ENCODE results near the gene HK1.

The HK1 gene

DNA sequence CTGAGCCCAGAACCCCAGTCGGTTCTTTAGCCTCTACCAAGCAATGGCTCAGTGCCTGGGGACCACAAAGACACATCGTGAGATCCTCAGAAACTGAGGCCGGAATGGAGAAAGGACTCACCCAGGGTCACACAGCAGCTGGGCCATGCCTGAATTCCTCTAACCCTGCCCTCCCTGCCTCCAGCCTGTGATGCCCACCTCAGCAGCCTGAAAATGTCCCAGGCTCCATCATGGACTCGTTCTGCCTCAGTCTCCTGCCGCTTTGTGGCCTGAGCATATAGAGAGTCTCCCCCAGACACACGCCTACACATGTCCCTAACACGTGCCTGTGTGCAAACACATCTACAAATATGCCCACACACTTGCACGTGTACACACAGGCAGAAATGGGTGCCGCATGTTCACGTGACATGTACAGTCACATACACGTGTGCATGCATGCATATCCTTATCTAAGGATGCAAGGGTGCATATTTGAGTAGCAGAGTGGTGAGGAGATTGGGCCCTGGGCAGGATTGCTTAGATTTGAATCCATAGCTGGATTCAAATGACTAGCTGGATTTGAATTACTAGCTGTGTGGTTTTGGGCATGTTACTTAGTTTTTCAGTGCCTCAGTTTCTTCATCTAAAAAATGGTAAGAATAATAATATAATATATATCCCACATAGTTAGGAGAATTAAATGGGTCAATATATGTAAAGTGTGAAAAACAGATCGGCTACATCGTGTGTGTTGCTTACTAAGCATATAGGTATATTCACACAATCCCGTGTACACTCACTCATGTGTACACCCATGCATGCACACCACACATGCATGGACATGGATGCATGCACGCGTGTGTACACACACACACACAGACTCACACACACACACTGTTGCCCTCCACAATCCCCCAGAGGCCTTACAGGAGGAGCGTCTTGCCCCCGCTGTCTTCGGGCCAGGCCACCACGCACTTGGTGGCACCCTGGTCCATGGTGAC lies 136.0 kb downstream of the HK1 start:
- no peaks in the 10 kb centered on the region for H3K4me1 ChIP-seq (ENCODE audit: insufficient read depth, low read length)
- H3K36me3 ChIP-seq (ENCODE audit: insufficient read depth, low read length) = no peaks in the 10 kb centered on the region
- WGBS = 93% methylated on average over 18 of the region's 20 CpGs
- no peaks in the 10 kb centered on the region for H3K9me3 ChIP-seq (ENCODE audit: insufficient read depth, low read depth, low read length)
- no peak overlapping the region for H3K4me3 ChIP-seq (ENCODE audit: low read length)
- no peak overlapping the region for H3K27ac ChIP-seq (ENCODE audit: low read depth, low read length)
- no peak overlapping the region for H3K9ac ChIP-seq (ENCODE audit: low read depth, low read length)
- 0 out of 2 replicates have a peak, but pooled peaks cover 2% of the 10 kb centered on the region for H3K27me3 ChIP-seq (ENCODE audit: insufficient read depth, low read length)

DNA sequence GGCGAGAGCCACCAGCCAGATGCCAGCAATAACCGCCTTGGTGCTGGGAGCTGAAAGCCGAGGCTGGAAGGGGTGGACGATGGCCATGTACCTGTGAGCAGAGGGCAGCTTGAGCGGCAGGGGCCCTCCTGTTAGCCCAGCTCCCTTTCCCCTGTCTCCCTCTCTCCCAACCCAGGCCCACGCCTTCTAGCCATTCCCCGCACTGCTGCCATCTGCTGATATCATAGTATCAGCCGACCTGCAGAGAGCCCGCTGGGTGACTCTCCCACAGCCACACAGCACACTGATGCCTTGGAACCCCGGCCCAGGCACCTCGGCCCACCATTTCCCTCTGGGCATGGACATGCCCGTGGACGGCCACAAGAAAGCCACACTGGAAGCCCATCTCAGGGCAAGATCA lies 136.8 kb downstream of the HK1 start:
- H3K27me3 ChIP-seq (ENCODE audit: insufficient read depth, low read length) = no peaks in the 10 kb centered on the region
- no peaks in the 10 kb centered on the region for H3K36me3 ChIP-seq (ENCODE audit: insufficient read depth, low read length)
- H3K4me1 ChIP-seq (ENCODE audit: insufficient read depth, low read length) = no peaks in the 10 kb centered on the region
- no peak overlapping the region for H3K4me3 ChIP-seq (ENCODE audit: low read length)
- no peak overlapping the region for H3K9ac ChIP-seq (ENCODE audit: low read depth, low read length)
- H3K27ac ChIP-seq (ENCODE audit: low read depth, low read length) = no peak overlapping the region
- H3K9me3 ChIP-seq (ENCODE audit: insufficient read depth, low read depth, low read length) = no peaks in the 10 kb centered on the region
- 89% methylated on average over 13 of the region's 13 CpGs for WGBS

DNA sequence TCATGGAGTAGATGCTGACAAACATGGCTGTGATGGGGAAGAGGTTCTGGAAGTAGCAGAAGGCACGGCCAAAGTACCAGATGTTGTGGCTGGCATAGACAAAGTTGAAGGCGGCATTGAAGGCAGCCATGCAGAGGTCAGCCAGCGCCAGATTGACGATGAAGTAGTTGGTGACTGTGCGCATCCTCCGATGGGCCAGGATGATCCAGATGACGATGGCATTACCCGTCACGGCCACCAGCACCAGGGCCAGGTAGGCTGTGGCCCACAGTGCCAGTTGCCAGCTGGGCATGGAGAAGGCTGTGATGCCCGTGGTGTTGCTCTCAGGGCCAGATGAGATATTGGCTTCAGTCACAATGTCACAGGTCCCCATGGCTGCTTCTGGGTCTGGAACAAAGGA lies 137.7 kb downstream of the HK1 start:
- Histone ChIP-seq H3K27ac (ENCODE audit: low read depth, low read length) (no peak overlapping the region), H3K4me1 (ENCODE audit: insufficient read depth, low read length) (no peaks in the 10 kb centered on the region), H3K9ac (ENCODE audit: low read depth, low read length) (no peak overlapping the region), H3K27me3 (ENCODE audit: insufficient read depth, low read length) (no peaks in the 10 kb centered on the region), H3K4me3 (ENCODE audit: low read length) (no peak overlapping the region), H3K36me3 (ENCODE audit: insufficient read depth, low read length) (no peaks in the 10 kb centered on the region), H3K9me3 (ENCODE audit: insufficient read depth, low read depth, low read length) (no peaks in the 10 kb centered on the region)
- WGBS = 94% methylated on average over 10 of the region's 10 CpGs

DNA sequence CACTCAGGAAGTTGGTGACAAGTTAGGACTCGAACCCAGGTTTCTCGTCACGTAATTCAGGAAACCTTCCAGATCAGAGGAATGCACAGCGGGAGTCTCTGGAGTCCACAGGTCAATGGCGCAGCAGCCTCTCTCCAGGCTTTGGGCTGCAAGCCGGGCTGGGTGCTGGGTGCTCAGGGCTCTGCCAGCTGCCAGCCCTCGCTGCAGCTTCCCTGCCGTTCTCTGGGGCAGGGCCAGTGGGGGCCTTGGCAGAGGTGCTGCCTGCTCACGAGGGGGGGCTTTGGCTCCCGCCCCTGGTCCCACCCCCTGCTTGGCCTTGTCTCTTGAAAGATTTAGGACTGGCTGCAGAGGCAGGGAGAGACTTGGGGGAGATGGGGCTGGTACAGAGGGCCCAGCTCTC lies 138.4 kb downstream of the HK1 start, which contains the start of gene TACR2:
Gene TACR2 (minus strand): TSS at position 224 of the 400 bp plus-strand sequence. CDS start 595 bp downstream, outside the sequence.
- H3K27me3 ChIP-seq (ENCODE audit: insufficient read depth, low read length) = no peaks in the 10 kb centered on the region

DNA sequence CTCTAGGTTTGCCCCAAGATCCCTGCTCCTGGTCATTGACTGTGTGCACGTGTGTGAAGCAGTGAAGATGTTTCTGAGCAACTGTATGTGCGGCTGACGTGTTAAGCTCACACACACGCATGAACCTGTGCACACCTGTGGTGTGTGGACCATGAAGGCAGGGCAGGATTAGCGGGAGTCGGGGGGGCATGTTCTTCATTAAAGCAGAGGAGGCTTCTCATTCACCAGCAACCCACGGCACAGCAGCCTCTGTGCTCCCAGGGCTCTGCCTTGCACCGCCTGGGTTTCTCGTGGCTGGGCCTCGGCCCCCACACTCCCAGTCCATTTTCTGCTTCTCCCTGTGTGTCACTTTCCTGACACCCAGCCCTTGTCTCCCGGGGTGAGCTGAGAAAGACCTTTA lies 139.2 kb downstream of the HK1 start:
- 89% methylated on average over 11 of the region's 11 CpGs for WGBS
- Histone ChIP-seq H3K27ac (ENCODE audit: low read depth, low read length) (no peak overlapping the region), H3K9ac (ENCODE audit: low read depth, low read length) (no peak overlapping the region), H3K9me3 (ENCODE audit: insufficient read depth, low read depth, low read length) (no peaks in the 10 kb centered on the region), H3K36me3 (ENCODE audit: insufficient read depth, low read length) (no peaks in the 10 kb centered on the region), H3K27me3 (ENCODE audit: insufficient read depth, low read length) (no peaks in the 10 kb centered on the region), H3K4me3 (ENCODE audit: low read length) (no peak overlapping the region), H3K4me1 (ENCODE audit: insufficient read depth, low read length) (no peaks in the 10 kb centered on the region)

More for the DNA sequence above, 138.4 kb downstream of the HK1 start, which contains the start of gene TACR2:
- 87% methylated on average over 10 of the region's 10 CpGs for WGBS
- no peaks in the 10 kb centered on the region for H3K4me1 ChIP-seq (ENCODE audit: insufficient read depth, low read length)
- no peaks in the 10 kb centered on the region for H3K9me3 ChIP-seq (ENCODE audit: insufficient read depth, low read depth, low read length)
- no peak within 1 kb of the TSS for H3K9ac ChIP-seq (ENCODE audit: low read depth, low read length)
- H3K4me3 ChIP-seq (ENCODE audit: low read length) = no peak within 1 kb of the TSS
- no peak within 1 kb of the TSS for H3K27ac ChIP-seq (ENCODE audit: low read depth, low read length)
- no peaks in the 10 kb centered on the region for H3K36me3 ChIP-seq (ENCODE audit: insufficient read depth, low read length)

GRCh38 chr10:69418052-69418752 lies 139.9 kb downstream of the HK1 start:
- no peaks in the 10 kb centered on the region for H3K36me3 ChIP-seq (ENCODE audit: insufficient read depth, low read length)
- no peak overlapping the region for H3K27ac ChIP-seq (ENCODE audit: low read depth, low read length)
- no peaks in the 10 kb centered on the region for H3K9me3 ChIP-seq (ENCODE audit: insufficient read depth, low read depth, low read length)
- no peaks in the 10 kb centered on the region for H3K4me1 ChIP-seq (ENCODE audit: insufficient read depth, low read length)
- no peaks in the 10 kb centered on the region for H3K27me3 ChIP-seq (ENCODE audit: insufficient read depth, low read length)
- WGBS = 85% methylated on average over 7 of the region's 8 CpGs
- no peak overlapping the region for H3K4me3 ChIP-seq (ENCODE audit: low read length)
- H3K9ac ChIP-seq (ENCODE audit: low read depth, low read length) = no peak overlapping the region

- Histone ChIP-seq H3K27me3 (ENCODE audit: insufficient read depth, low read length) (no peaks in the 10 kb centered on the region), H3K36me3 (ENCODE audit: insufficient read depth, low read length) (no peaks in the 10 kb centered on the region), H3K27ac (ENCODE audit: low read depth, low read length) (no peak overlapping the region), H3K4me3 (ENCODE audit: low read length) (no peak overlapping the region), H3K9me3 (ENCODE audit: insufficient read depth, low read depth, low read length) (no peaks in the 10 kb centered on the region), H3K9ac (ENCODE audit: low read depth, low read length) (no peak overlapping the region), H3K4me1 (ENCODE audit: insufficient read depth, low read length) (no peaks in the 10 kb centered on the region)
- 92% methylated on average over 18 of the region's 18 CpGs for WGBS
Observed at GRCh38 chr10:69419096-69419743, 140.9 kb downstream of the HK1 start.

DNA sequence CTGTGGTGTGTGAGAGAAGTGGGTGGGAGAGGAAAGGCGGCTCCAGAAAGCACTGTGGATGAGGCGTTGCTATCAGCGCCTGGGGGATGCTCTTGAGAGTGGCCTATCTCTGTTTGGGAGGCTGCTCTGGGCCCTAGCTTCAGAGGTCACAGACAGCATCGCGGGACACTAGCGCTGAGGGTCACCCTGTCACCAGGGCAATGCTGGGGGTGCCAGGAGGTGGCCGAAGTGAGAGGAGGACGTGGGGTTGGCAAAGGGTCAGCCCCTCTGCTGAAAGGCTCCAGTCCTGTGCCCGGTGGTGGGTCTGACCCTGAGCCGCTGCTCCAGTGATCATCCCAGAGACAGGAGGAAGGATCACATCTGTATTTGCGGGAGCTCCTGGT lies 141.4 kb downstream of the HK1 start:
- Histone ChIP-seq H3K4me1 (ENCODE audit: insufficient read depth, low read length) (no peaks in the 10 kb centered on the region), H3K9ac (ENCODE audit: low read depth, low read length) (no peak overlapping the region), H3K27me3 (ENCODE audit: insufficient read depth, low read length) (no peaks in the 10 kb centered on the region), H3K27ac (ENCODE audit: low read depth, low read length) (no peak overlapping the region), H3K9me3 (ENCODE audit: insufficient read depth, low read depth, low read length) (no peaks in the 10 kb centered on the region), H3K36me3 (ENCODE audit: insufficient read depth, low read length) (no peaks in the 10 kb centered on the region), H3K4me3 (ENCODE audit: low read length) (no peak overlapping the region)
- WGBS = 84% methylated on average over 10 of the region's 11 CpGs

DNA sequence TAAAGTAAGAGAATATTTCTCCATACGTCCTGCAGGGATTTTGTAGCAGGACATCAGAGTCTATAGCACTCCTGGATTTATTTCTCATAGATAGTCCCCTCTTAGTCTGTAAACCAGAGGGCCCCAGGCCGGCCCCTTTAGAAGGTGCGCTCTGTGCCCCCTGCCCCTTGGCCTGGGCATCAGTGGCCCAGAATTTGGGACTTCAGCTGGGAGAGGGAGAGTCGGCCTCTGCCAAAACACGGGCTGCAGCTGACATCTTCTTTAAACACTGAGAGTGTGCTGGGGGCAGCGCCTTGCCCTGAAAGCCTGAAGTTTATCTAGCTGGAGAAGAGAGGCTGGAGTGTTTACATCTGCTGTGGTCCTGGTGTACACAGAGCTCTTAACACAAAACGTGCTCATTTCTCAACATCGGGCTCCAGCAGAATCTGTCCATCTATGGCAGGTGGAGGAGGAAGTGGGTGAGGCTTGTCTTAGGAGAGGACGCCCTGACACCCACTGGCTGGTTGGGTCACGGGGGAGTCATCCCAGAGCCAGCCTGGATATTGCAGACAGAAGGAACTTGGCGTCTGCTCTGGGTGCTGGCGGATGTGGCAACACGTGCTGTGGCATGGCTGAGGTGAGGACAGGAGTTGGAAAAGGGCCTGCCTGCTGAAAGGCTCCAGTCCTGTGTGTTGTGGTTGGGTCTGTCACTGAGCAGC lies 143.5 kb downstream of the HK1 start:
- no peaks in the 10 kb centered on the region for H3K36me3 ChIP-seq (ENCODE audit: insufficient read depth, low read length)
- H3K27me3 ChIP-seq (ENCODE audit: insufficient read depth, low read length) = no peaks in the 10 kb centered on the region
- no peak overlapping the region for H3K27ac ChIP-seq (ENCODE audit: low read depth, low read length)
- H3K4me3 ChIP-seq (ENCODE audit: low read length) = no peak overlapping the region
- WGBS = 91% methylated on average over 13 of the region's 13 CpGs
- H3K4me1 ChIP-seq (ENCODE audit: insufficient read depth, low read length) = no peaks in the 10 kb centered on the region
- no peaks in the 10 kb centered on the region for H3K9me3 ChIP-seq (ENCODE audit: insufficient read depth, low read depth, low read length)
- H3K9ac ChIP-seq (ENCODE audit: low read depth, low read length) = no peak overlapping the region

GRCh38 chr10:69422676-69423075 lies 144.4 kb downstream of the HK1 start:
- H3K36me3 ChIP-seq (ENCODE audit: insufficient read depth, low read length) = no peaks in the 10 kb centered on the region
- H3K27me3 ChIP-seq (ENCODE audit: insufficient read depth, low read length) = no peaks in the 10 kb centered on the region
- no peak overlapping the region for H3K9ac ChIP-seq (ENCODE audit: low read depth, low read length)
- H3K4me3 ChIP-seq (ENCODE audit: low read length) = no peak overlapping the region
- no peaks in the 10 kb centered on the region for H3K4me1 ChIP-seq (ENCODE audit: insufficient read depth, low read length)
- 87% methylated on average over 3 of the region's 4 CpGs for WGBS
- no peak overlapping the region for H3K27ac ChIP-seq (ENCODE audit: low read depth, low read length)
- H3K9me3 ChIP-seq (ENCODE audit: insufficient read depth, low read depth, low read length) = no peaks in the 10 kb centered on the region

All from HUES64 (cell line).